ENCODE data around the gene RBM43. TPM values are rescaled to one million over a fixed set of nuclear protein-coding genes. Genes with fewer than 3 reads are reported as not detected.
A peak's percentile ranks its signal among the peaks of the same experiment; 100 is the strongest.
"Not testable (repeated sequence)": the region's sequence is repeated elsewhere in the genome, so short reads cannot be mapped to it uniquely, and the experiment has no call there.

The RBM43 gene
- total RNA-seq, 2 donors from 2014 or later: 2.4 to 3.8 TPM

- intact Hi-C loops (cut with DNase I): loop anchor here (10.0 kb wide), 1 partner anchor 1644 kb away; no protein-coding TSS in a partner anchor
- no peak overlapping the region for H3K9ac ChIP-seq (ENCODE audit: low read depth in 2 of 2, low read length in 2 of 2)
These were observed 22.9 kb downstream of the RBM43 start for GRCh38 chr2:151238527-151239487.

GRCh38 chr2:151237422-151238025 lies 24.1 kb downstream of the RBM43 start:
- no peaks in the 10 kb centered on the region for H3K27me3 ChIP-seq
- TF ChIP-seq CTCF (IDR thresholded peaks at IDR 0.05): no peak
- no peak overlapping the region for H3K4me3 ChIP-seq
- H3K9ac ChIP-seq (ENCODE audit: low read depth in 2 of 2, low read length in 2 of 2): no peak overlapping the region
- H3K36me3 ChIP-seq: no peaks in the 10 kb centered on the region
- intact Hi-C loops (cut with DNase I): loop anchor here (10.0 kb wide), 1 partner anchor 1643 kb away; no protein-coding TSS in a partner anchor
- no peak overlapping the region for H3K27ac ChIP-seq
- DNase-seq: no peak
- no peaks in the 10 kb centered on the region for H3K9me3 ChIP-seq
- H3K4me1 ChIP-seq: no peaks in the 10 kb centered on the region

More at GRCh38 chr2:151238527-151239487, 22.9 kb downstream of the RBM43 start:
- no peaks in the 10 kb centered on the region for H3K4me1 ChIP-seq
- no peaks in the 10 kb centered on the region for H3K9me3 ChIP-seq
- H3K4me3 ChIP-seq: no peak overlapping the region
- no peak overlapping the region for H3K27ac ChIP-seq
- H3K36me3 ChIP-seq: no peaks in the 10 kb centered on the region
- no peaks in the 10 kb centered on the region for H3K27me3 ChIP-seq
- DNase-seq: peak; percentile 36
- peak; percentile 72 for TF ChIP-seq CTCF (IDR thresholded peaks at IDR 0.05)

- not testable (repeated sequence) for H3K9me3 ChIP-seq
- intact Hi-C loops (cut with DNase I): loop anchor here (10.0 kb wide), 1 partner anchor 1639 kb away; no protein-coding TSS in a partner anchor
These were observed 27.9 kb downstream of the RBM43 start for GRCh38 chr2:151233760-151234159.

GRCh38 chr2:151233288-151233687 lies 28.4 kb downstream of the RBM43 start:
- not testable (repeated sequence) for DNase-seq; H3K9ac ChIP-seq (ENCODE audit: low read depth in 2 of 2, low read length in 2 of 2); H3K36me3 ChIP-seq; H3K27me3 ChIP-seq; H3K4me1 ChIP-seq; H3K9me3 ChIP-seq; H3K4me3 ChIP-seq; H3K27ac ChIP-seq
- intact Hi-C loops (cut with DNase I): loop anchor here (10.0 kb wide), 1 partner anchor 1638 kb away; no protein-coding TSS in a partner anchor

More at GRCh38 chr2:151233760-151234159, 27.9 kb downstream of the RBM43 start:
- not testable (repeated sequence) for H3K4me3 ChIP-seq; H3K4me1 ChIP-seq; H3K36me3 ChIP-seq; H3K27me3 ChIP-seq; H3K9ac ChIP-seq (ENCODE audit: low read depth in 2 of 2, low read length in 2 of 2); H3K27ac ChIP-seq; DNase-seq

GRCh38 chr2:151230627-151231140 lies 31.0 kb downstream of the RBM43 start:
- intact Hi-C loops (cut with DNase I): loop anchor here (10.0 kb wide), 1 partner anchor 1636 kb away; no protein-coding TSS in a partner anchor
- Histone ChIP-seq H3K9ac (ENCODE audit: low read depth in 2 of 2, low read length in 2 of 2) (no peak overlapping the region), H3K36me3 (no peaks in the 10 kb centered on the region), H3K4me3 (no peak overlapping the region), H3K27me3 (no peaks in the 10 kb centered on the region), H3K4me1 (no peaks in the 10 kb centered on the region), H3K27ac (no peak overlapping the region), H3K9me3 (no peaks in the 10 kb centered on the region)
- TF ChIP-seq CTCF (IDR thresholded peaks at IDR 0.05): no peak
- DNase-seq: no peak

GRCh38 chr2:151228847-151229512 lies 32.7 kb downstream of the RBM43 start:
- H3K9ac ChIP-seq (ENCODE audit: low read depth in 2 of 2, low read length in 2 of 2): no peak overlapping the region
- no peak overlapping the region for H3K4me3 ChIP-seq
- no peak for DNase-seq
- TF ChIP-seq CTCF (IDR thresholded peaks at IDR 0.05): no peak
- no peaks in the 10 kb centered on the region for H3K27me3 ChIP-seq
- no peaks in the 10 kb centered on the region for H3K36me3 ChIP-seq
- H3K4me1 ChIP-seq: no peaks in the 10 kb centered on the region
- H3K9me3 ChIP-seq: no peaks in the 10 kb centered on the region
- intact Hi-C loops (cut with DNase I): no loop called here
- H3K27ac ChIP-seq: no peak overlapping the region
